ENCODE results near the gene C4orf50. TPM values are rescaled to one million over a fixed set of nuclear protein-coding genes. Genes with fewer than 3 reads are reported as not detected.

C4orf50 gene
- total and polyA plus RNA-seq, 2 donors (not counting 1 experiment from before 2014, with no cell fraction given), result 0.02 TPM; not detected in 1

GRCh38 chr4:6008766-6009385, 9.4 kb downstream of the C4orf50 start:
- no peak for ATAC-seq (ENCODE audit: low read depth)
- TF ChIP-seq CTCF (IDR thresholded peaks at IDR 0.05), result no peak
- no peak for TF ChIP-seq EZH2 (IDR thresholded peaks at IDR 0.05; ENCODE audit: borderline replicate concordance, insufficient read depth, low read depth, low read length, poor library complexity, severe bottlenecking)
- CTCF ChIA-PET, result no interaction called here

GRCh38 chr4:6008092-6008551, 10.1 kb downstream of the C4orf50 start:
- DNase-seq, result no peak
- Mint-ChIP-seq H3K4me3 (no peak overlapping the region), H3K4me1 (no peaks in the 10 kb centered on the region), H3K27ac (no peak overlapping the region), H3K9me3 (ENCODE audit: insufficient read depth) (no peaks in the 10 kb centered on the region), H3K27me3 (peaks cover 35% of the 10 kb centered on the region)
- no peaks in the 10 kb centered on the region for H3K4me1 ChIP-seq (ENCODE audit: control insufficient read depth in 2 of 2, insufficient read depth in 2 of 2, low read length in 2 of 2)
- no peaks in the 10 kb centered on the region for H4K20me1 ChIP-seq (ENCODE audit: control insufficient read depth, insufficient read depth, low read length, poor library complexity, severe bottlenecking)
- no peaks in the 10 kb centered on the region for H3K36me3 ChIP-seq (replicated peaks in 1 of 2; ENCODE audit: control extremely low read depth in 1 of 2, control insufficient read depth in 1 of 2, extremely low read depth in 1 of 2, insufficient read depth in 2 of 2, low read length in 1 of 2)
- H3K27ac ChIP-seq (ENCODE audit: low read length in 2 of 2), result no peak overlapping the region
- H3K27me3 ChIP-seq (replicated peaks in 1 of 4; ENCODE audit: control extremely low read depth in 1 of 4, control insufficient read depth in 3 of 4, insufficient read depth in 4 of 4, low read length in 3 of 4), result peaks cover 0 to 4% (median 0%) of the 10 kb centered on the region in 4 experiments
- ChIA-PET POLR2A (no interaction called here), CTCF (no interaction called here)
- no peak overlapping the region for H3K4me3 ChIP-seq (ENCODE audit: control extremely low read depth in 1 of 5, extremely low read depth in 1 of 5, insufficient read depth in 1 of 5, low read depth in 2 of 5, low read length in 4 of 5)
- H3K79me2 ChIP-seq (ENCODE audit: control insufficient read depth, insufficient read depth, low read length), result no peaks in the 10 kb centered on the region
- H3K4me2 ChIP-seq (replicated peaks; ENCODE audit: low read depth, low read length, poor library complexity, severe bottlenecking), result no peak overlapping the region
- ATAC-seq (ENCODE audit: low read depth), result no peak
- TF ChIP-seq EZH2 (IDR thresholded peaks at IDR 0.05; ENCODE audit: borderline replicate concordance, insufficient read depth, low read depth, low read length, poor library complexity, severe bottlenecking) (no peak), CTCF (IDR thresholded peaks at IDR 0.05) (no peak)
- H3K9me3 ChIP-seq (ENCODE audit: control extremely low read depth in 1 of 3, control insufficient read depth in 2 of 3, insufficient read depth in 1 of 3, low read length in 2 of 3), result peaks cover 0 to 4% (median 0%) of the 10 kb centered on the region in 3 donors
- intact Hi-C loops (cut with micrococcal nuclease), result no loop called here
- H3K9ac ChIP-seq (ENCODE audit: low read length), result no peak overlapping the region
- no peak overlapping the region for H2AFZ ChIP-seq (ENCODE audit: insufficient read depth, low read depth, low read length, poor library complexity, severe bottlenecking)
- WGBS (ENCODE audit: insufficient coverage), result 41% methylated on average over 54 of the region's 54 CpGs

More at GRCh38 chr4:6008766-6009385, 9.4 kb downstream of the C4orf50 start:
- peaks cover 39% of the 10 kb centered on the region for H3K27me3 Mint-ChIP-seq
- Histone ChIP-seq H3K27ac (ENCODE audit: low read length in 2 of 2) (no peak overlapping the region), H3K4me3 (ENCODE audit: control extremely low read depth in 1 of 5, extremely low read depth in 1 of 5, insufficient read depth in 1 of 5, low read depth in 2 of 5, low read length in 4 of 5) (no peak overlapping the region), H2AFZ (ENCODE audit: insufficient read depth, low read depth, low read length, poor library complexity, severe bottlenecking) (no peak overlapping the region), H3K27me3 (replicated peaks in 1 of 4; ENCODE audit: control extremely low read depth in 1 of 4, control insufficient read depth in 3 of 4, insufficient read depth in 4 of 4, low read length in 3 of 4) (peaks cover 0 to 4% (median 0%) of the 10 kb centered on the region in 4 experiments), H3K36me3 (replicated peaks in 1 of 2; ENCODE audit: control extremely low read depth in 1 of 2, control insufficient read depth in 1 of 2, extremely low read depth in 1 of 2, insufficient read depth in 2 of 2, low read length in 1 of 2) (no peaks in the 10 kb centered on the region), H4K20me1 (ENCODE audit: control insufficient read depth, insufficient read depth, low read length, poor library complexity, severe bottlenecking) (no peaks in the 10 kb centered on the region), H3K9me3 (ENCODE audit: control extremely low read depth in 1 of 3, control insufficient read depth in 2 of 3, insufficient read depth in 1 of 3, low read length in 2 of 3) (peaks cover 0 to 3% (median 0%) of the 10 kb centered on the region in 3 donors), H3K9ac (ENCODE audit: low read length) (no peak overlapping the region), H3K4me2 (replicated peaks; ENCODE audit: low read depth, low read length, poor library complexity, severe bottlenecking) (no peak overlapping the region), H3K79me2 (ENCODE audit: control insufficient read depth, insufficient read depth, low read length) (no peaks in the 10 kb centered on the region), H3K4me1 (ENCODE audit: control insufficient read depth in 2 of 2, insufficient read depth in 2 of 2, low read length in 2 of 2) (no peaks in the 10 kb centered on the region)
- no peaks in the 10 kb centered on the region for H3K4me1 Mint-ChIP-seq
- no peak overlapping the region for H3K4me3 Mint-ChIP-seq
- DNase-seq, result no peak
- POLR2A ChIA-PET, result no interaction called here
- H3K27ac Mint-ChIP-seq, result no peak overlapping the region
- H3K9me3 Mint-ChIP-seq (ENCODE audit: insufficient read depth), result no peaks in the 10 kb centered on the region
- intact Hi-C loops (cut with micrococcal nuclease), result no loop called here
- WGBS (ENCODE audit: insufficient coverage), result 94% methylated on average over 16 of the region's 19 CpGs
